IMR-90 (cell line): Measurements from ENCODE around the gene MRAP. TPM values are rescaled to one million over a fixed set of nuclear protein-coding genes. Genes with fewer than 3 reads are reported as not detected.

Experiments
- ATAC-seq: fragments of 200-7000 bp; cut with Tn5 transposase; 2 replicates; pipeline ENCODE4 v1.9.1; 2020; ENCODE audit warnings: low read depth, mild to moderate bottlenecking, moderate library complexity
- Bru-seq: library from RNA; stranded (reverse); fragments of 400-500 nt; gene quantifications from one replicate; lab custom pipeline; 2021; lab: Mats Ljungman, UMichigan
- BruChase-seq, 2 experiments: library from RNA; stranded (reverse); fragments of 400-500 nt; gene quantifications; one replicate each; lab custom pipeline; 2021; lab: Mats Ljungman, UMichigan
- BruUV-seq: library from RNA; stranded (reverse); fragments of 400-500 nt; replicated peaks from 2 replicates; lab custom pipeline; 2021; lab: Mats Ljungman, UMichigan
- CTCF ChIA-PET: fragments of 300-600 bp; formaldehyde crosslinking; extraction: SDS; loops from one replicate; lab custom pipeline; 2021; ENCODE audit warnings: antibody characterized with exemption; lab: Yijun Ruan, JAX
- POLR2A ChIA-PET: fragments of 300-600 bp; sonication (Branson Sonifier 250); formaldehyde crosslinking; loops from one replicate; lab custom pipeline; 2022; ENCODE audit warnings: antibody characterized with exemption; ENCODE audit not compliant: unreplicated experiment; lab: Charles Lee
- DNase-seq: peaks from one replicate; pipeline ENCODE4 v3.0.0; 2013
- H2AFZ ChIP-seq: replicated peaks from 2 replicates; pipeline ENCODE3; 2013; ENCODE audit warnings: low read length, mild to moderate bottlenecking; ENCODE audit not compliant: poor library complexity
- H2AK5ac ChIP-seq: 2 replicates; pipeline ENCODE4 v1.6.1; 2013; ENCODE audit warnings: low read depth, low read length, inconsistent platforms
- H2AK9ac ChIP-seq: replicated peaks from 2 replicates; pipeline ENCODE3; 2013; ENCODE audit warnings: mild to moderate bottlenecking, low read depth, low read length, moderate library complexity; ENCODE audit not compliant: poor library complexity
- H2BK120ac ChIP-seq: 2 replicates; pipeline ENCODE4 v1.6.1; 2013; ENCODE audit warnings: low read depth, low read length, inconsistent platforms
- H2BK15ac ChIP-seq: 3 replicates; pipeline ENCODE4 v1.6.1; 2013; ENCODE audit warnings: low read depth, low read length, inconsistent platforms
- H2BK20ac ChIP-seq: 2 replicates; pipeline ENCODE4 v1.6.1; 2013; ENCODE audit warnings: low read depth, mild to moderate bottlenecking, inconsistent platforms, low read length, moderate library complexity
- H2BK5ac ChIP-seq: 2 replicates; pipeline ENCODE4 v1.6.1; 2013; ENCODE audit warnings: mild to moderate bottlenecking, low read depth, low read length, inconsistent platforms; ENCODE audit not compliant: poor library complexity, severe bottlenecking
- H3K14ac ChIP-seq: replicated peaks from 2 replicates; pipeline ENCODE4 v1.6.1; 2013; ENCODE audit warnings: low read depth, low read length, inconsistent platforms
- H3K18ac ChIP-seq: 2 replicates; pipeline ENCODE4 v1.6.1; 2013; ENCODE audit warnings: low read depth, low read length, control low read depth
- H3K23ac ChIP-seq: 2 replicates; pipeline ENCODE4 v1.6.1; 2013; ENCODE audit warnings: low read depth, low read length, inconsistent platforms
- H3K27ac ChIP-seq: 2 replicates; pipeline ENCODE4 v1.5.1; 2013; ENCODE audit warnings: mild to moderate bottlenecking, control low read depth, low read length; ENCODE audit not compliant: insufficient read depth
- H3K27me3 ChIP-seq: 2 replicates; pipeline ENCODE4 v1.6.1; 2013; ENCODE audit warnings: low read length; ENCODE audit not compliant: control insufficient read depth, insufficient read depth
- H3K36me3 ChIP-seq: 2 replicates; pipeline ENCODE4 v1.6.1; 2013; ENCODE audit warnings: low read length, mixed read lengths; ENCODE audit not compliant: control insufficient read depth, insufficient read depth
- H3K4ac ChIP-seq: 2 replicates; pipeline ENCODE4 v1.6.1; 2013; ENCODE audit warnings: low read depth, low read length, inconsistent platforms
- H3K4me1 ChIP-seq: 2 replicates; pipeline ENCODE4 v1.6.1; 2013; ENCODE audit warnings: low read length, mixed read lengths; ENCODE audit not compliant: control insufficient read depth, insufficient read depth
- H3K4me2 ChIP-seq: 2 replicates; pipeline ENCODE4 v1.6.1; 2013; ENCODE audit warnings: low read depth, mild to moderate bottlenecking, control low read depth, low read length, moderate library complexity
- H3K4me3 ChIP-seq: 2 replicates; pipeline ENCODE4 v1.5.1; 2013; ENCODE audit warnings: low read depth, mild to moderate bottlenecking, control low read depth, low read length, moderate library complexity; ENCODE audit not compliant: insufficient read depth
- H3K56ac ChIP-seq: 2 replicates; pipeline ENCODE4 v1.6.1; 2013; ENCODE audit warnings: low read length, inconsistent platforms; ENCODE audit not compliant: insufficient read depth; ENCODE audit errors: extremely low read depth
- H3K79me1 ChIP-seq, 2 experiments: 2 replicates each; pipeline ENCODE4 v1.6.1; 2013; ENCODE audit warnings: low read length in 2 of 2, inconsistent platforms in 1 of 2, low read depth in 1 of 2
- H3K9ac ChIP-seq: 2 replicates; pipeline ENCODE4 v1.6.1; 2013; ENCODE audit warnings: low read depth, low read length, control low read depth
- H3K9me1 ChIP-seq: 2 replicates; pipeline ENCODE4 v1.6.1; 2013; ENCODE audit warnings: low read length, inconsistent platforms; ENCODE audit not compliant: insufficient read depth
- H3K9me3 ChIP-seq: 2 replicates; pipeline ENCODE4 v1.6.1; 2013; ENCODE audit warnings: low read length; ENCODE audit not compliant: control insufficient read depth, insufficient read depth
- H4K20me1 ChIP-seq: 2 replicates; pipeline ENCODE4 v1.6.1; 2013; ENCODE audit warnings: low read length, inconsistent platforms; ENCODE audit not compliant: insufficient read depth
- H4K5ac ChIP-seq: 2 replicates; pipeline ENCODE4 v1.6.1; 2013; ENCODE audit warnings: mild to moderate bottlenecking, low read depth, low read length, control low read depth
- H4K8ac ChIP-seq, 2 experiments: 2 replicates each; pipeline ENCODE4 v1.6.1; 2013; ENCODE audit warnings: low read depth in 2 of 2, low read length in 2 of 2, control low read depth in 1 of 2, inconsistent platforms in 1 of 2
- H4K91ac ChIP-seq: 2 replicates; pipeline ENCODE4 v1.6.1; 2013; ENCODE audit warnings: low read depth, low read length, inconsistent platforms; ENCODE audit not compliant: insufficient read depth
- BHLHE40 ChIP-seq: fragments of 150-350 bp; IDR thresholded peaks from 2 replicates; pipeline ENCODE4 v1.6.1; 2016; ENCODE audit warnings: mild to moderate bottlenecking, low read depth, low read length
- FOS ChIP-seq: fragments of 150-350 bp; IDR thresholded peaks from 2 replicates; pipeline ENCODE4 v1.6.1; 2016; ENCODE audit warnings: low read depth, low read length
- MAFK ChIP-seq: IDR thresholded peaks from 2 replicates; pipeline ENCODE4 v1.6.1; 2012; ENCODE audit warnings: low read depth, low read length, improper control_type of control experiment
- MAZ ChIP-seq: IDR thresholded peaks from 2 replicates; pipeline ENCODE4 v1.6.1; 2012; ENCODE audit warnings: low read depth, mild to moderate bottlenecking, low read length, improper control_type of control experiment, moderate library complexity, borderline replicate concordance
- MXI1 ChIP-seq: IDR thresholded peaks from 2 replicates; pipeline ENCODE4 v1.6.1; 2012; ENCODE audit warnings: low read depth, mild to moderate bottlenecking, low read length, moderate library complexity, borderline replicate concordance
- NFE2L2 ChIP-seq: fragments of 150-350 bp; IDR thresholded peaks from 2 replicates; pipeline ENCODE4 v1.6.1; 2016; ENCODE audit warnings: low read depth, mild to moderate bottlenecking, low read length
- RFX5 ChIP-seq: IDR thresholded peaks from 2 replicates; pipeline ENCODE4 v1.8.0; 2012; ENCODE audit warnings: low read depth, mild to moderate bottlenecking, low read length, moderate library complexity
- WGBS, 2 experiments: methylation state at CpG; one replicate each; pipeline versions ENCODE4 v1.1.5 to v1.1.7; 2013; ENCODE audit warnings: missing lambda C conversion rate in 2 of 2; ENCODE audit not compliant: insufficient read length in 1 of 2; ENCODE audit errors: extremely low coverage in 2 of 2; 5-methylcytosine and 5-hydroxymethylcytosine counted together
- dilution Hi-C: fragments of 300-500 bp; cut with HindIII; formaldehyde crosslinking; loops from one replicate; pipeline ENCODE4 v1.14.3; 2018; ENCODE audit warnings: low sequenced_read_pairs; ENCODE audit not compliant: unreplicated experiment
- in situ Hi-C: fragments of 300-500 bp; cut with MboI; formaldehyde crosslinking; loops from 3 replicates; pipeline ENCODE4 v1.14.3; 2019; ENCODE audit warnings: low sequenced_read_pairs, inconsistent platforms, mixed read lengths
- intact Hi-C: fragments of 100-400 bp; cut with micrococcal nuclease; formaldehyde crosslinking; loops from 2 replicates; pipeline ENCODE4 v1.10.0; 2022
- long read RNA-seq: library from polyadenylated mRNA; unstranded; transcript quantifications from one replicate; pipeline ENCODE4 v2.0.0, GENCODE V29; 2021; ENCODE audit not compliant: unreplicated experiment
- polyA plus RNA-seq, 3 experiments: library from polyadenylated mRNA; depleted of rRNA; stranded (reverse); fragments of >200 nt; gene quantifications; 2 replicates each; pipeline ENCODE4 v1.2.3, GENCODE V29; 2012; ENCODE audit warnings: low replicate concordance in 1 of 3
- total RNA-seq: library from RNA; depleted of rRNA; stranded (reverse); fragments of >200 nt; gene quantifications from 2 replicates; pipeline ENCODE4 v1.2.3, GENCODE V29; 2012; rRNA removed
- TF ChIP-seq, protein P1 (sequence below): fragments of 150-350 bp; IDR thresholded peaks from 2 replicates; pipeline ENCODE4 v1.6.1; 2017; ENCODE audit warnings: mild to moderate bottlenecking, antibody characterized with exemption, low read length, low read depth
- TF ChIP-seq, protein P2 (sequence below): conservative IDR thresholded peaks from 2 replicates; pipeline ENCODE4 v1.5.1; 2012; ENCODE audit warnings: mild to moderate bottlenecking, low read depth, low read length, improper control_type of control experiment

Gene MRAP
- total RNA-seq (not detected in 2 replicates), polyA plus RNA-seq (2012; rRNA removed) (not detected in 2 replicates), Bru-seq, nascent RNA (not detected), BruChase-seq, experiment 1, labeled RNA remaining after a 6-hour chase (not detected), BruChase-seq, experiment 2, labeled RNA remaining after a 2-hour chase (not detected)
- polyA plus RNA-seq (2012; cell fraction: cytosol; rRNA removed): not detected in 2 replicates
- polyA plus RNA-seq (2012; cell fraction: nucleus; rRNA removed; ENCODE audit: low replicate concordance): not detected in 2 replicates
- long read RNA-seq, partial matches to known transcripts: 0 of 2 reads
- long read RNA-seq, other reads (novel, unspliced or antisense): 2 of 2 reads

DNA sequence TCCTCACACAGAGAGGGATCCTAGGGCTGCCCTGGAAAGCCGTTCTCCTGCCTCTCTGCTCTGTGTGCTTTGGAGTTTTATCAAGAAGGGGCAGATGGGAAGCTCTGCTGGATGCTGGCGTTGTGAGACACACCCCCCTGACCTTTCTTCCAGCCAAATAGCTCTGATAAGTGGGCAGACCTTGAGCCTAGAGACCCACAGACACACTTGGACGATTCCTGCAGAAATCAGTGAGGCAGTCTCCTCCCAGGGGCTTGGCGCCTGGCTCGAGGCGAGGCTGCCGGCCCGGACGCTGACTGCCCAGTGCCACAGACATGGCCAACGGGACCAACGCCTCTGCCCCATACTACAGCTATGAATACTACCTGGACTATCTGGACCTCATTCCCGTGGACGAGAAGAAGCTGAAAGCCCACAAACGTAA is at the start of gene MRAP:
Gene MRAP, plus strand, starts transcription at position 198 of the 424 bp plus-strand sequence. Its CDS starts 117 bp downstream, at position 315.
- Histone ChIP-seq H3K4me1 (peaks cover 2% of the 10 kb centered on the region; the same call in 1 of the 2 replicates), H4K20me1 (no peaks in the 10 kb centered on the region), H2AFZ (no peak within 1 kb of the TSS), H3K4me2 (no peak within 1 kb of the TSS), H2BK120ac (no peak within 1 kb of the TSS), H4K8ac (no peak within 1 kb of the TSS), H2AK5ac (no peak within 1 kb of the TSS), H3K23ac (no peak within 1 kb of the TSS; the same call in 1 of the 2 replicates), H3K27me3 (no peaks in the 10 kb centered on the region), H3K56ac (no peak within 1 kb of the TSS), H2BK15ac (no peak within 1 kb of the TSS), H2BK20ac (no peak within 1 kb of the TSS), H3K14ac (no peak within 1 kb of the TSS), H3K4ac (no peak within 1 kb of the TSS), H3K27ac (no peak within 1 kb of the TSS), H3K4me3 (no peak within 1 kb of the TSS), H3K9ac (no peak within 1 kb of the TSS), H3K18ac (no peak within 1 kb of the TSS), H3K9me1 (peaks cover 9% of the 10 kb centered on the region), H3K9me3 (no peaks in the 10 kb centered on the region), H4K91ac (no peak within 1 kb of the TSS), H3K79me1 (no peaks in the 10 kb centered on the region), H4K5ac (no peak within 1 kb of the TSS), H3K36me3 (peaks cover 8% of the 10 kb centered on the region), H2AK9ac (no peak within 1 kb of the TSS), H2BK5ac (no peak within 1 kb of the TSS)
- TF ChIP-seq, protein P1, sequence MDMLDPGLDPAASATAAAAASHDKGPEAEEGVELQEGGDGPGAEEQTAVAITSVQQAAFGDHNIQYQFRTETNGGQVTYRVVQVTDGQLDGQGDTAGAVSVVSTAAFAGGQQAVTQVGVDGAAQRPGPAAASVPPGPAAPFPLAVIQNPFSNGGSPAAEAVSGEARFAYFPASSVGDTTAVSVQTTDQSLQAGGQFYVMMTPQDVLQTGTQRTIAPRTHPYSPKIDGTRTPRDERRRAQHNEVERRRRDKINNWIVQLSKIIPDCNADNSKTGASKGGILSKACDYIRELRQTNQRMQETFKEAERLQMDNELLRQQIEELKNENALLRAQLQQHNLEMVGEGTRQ: no peak
- TF ChIP-seq RFX5 (no peak), MAFK (no peak), NFE2L2 (no peak), FOS (no peak), BHLHE40 (no peak), MAZ (no peak), MXI1 (no peak)
- TF ChIP-seq, protein P2, sequence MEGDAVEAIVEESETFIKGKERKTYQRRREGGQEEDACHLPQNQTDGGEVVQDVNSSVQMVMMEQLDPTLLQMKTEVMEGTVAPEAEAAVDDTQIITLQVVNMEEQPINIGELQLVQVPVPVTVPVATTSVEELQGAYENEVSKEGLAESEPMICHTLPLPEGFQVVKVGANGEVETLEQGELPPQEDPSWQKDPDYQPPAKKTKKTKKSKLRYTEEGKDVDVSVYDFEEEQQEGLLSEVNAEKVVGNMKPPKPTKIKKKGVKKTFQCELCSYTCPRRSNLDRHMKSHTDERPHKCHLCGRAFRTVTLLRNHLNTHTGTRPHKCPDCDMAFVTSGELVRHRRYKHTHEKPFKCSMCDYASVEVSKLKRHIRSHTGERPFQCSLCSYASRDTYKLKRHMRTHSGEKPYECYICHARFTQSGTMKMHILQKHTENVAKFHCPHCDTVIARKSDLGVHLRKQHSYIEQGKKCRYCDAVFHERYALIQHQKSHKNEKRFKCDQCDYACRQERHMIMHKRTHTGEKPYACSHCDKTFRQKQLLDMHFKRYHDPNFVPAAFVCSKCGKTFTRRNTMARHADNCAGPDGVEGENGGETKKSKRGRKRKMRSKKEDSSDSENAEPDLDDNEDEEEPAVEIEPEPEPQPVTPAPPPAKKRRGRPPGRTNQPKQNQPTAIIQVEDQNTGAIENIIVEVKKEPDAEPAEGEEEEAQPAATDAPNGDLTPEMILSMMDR: no peak
- DNase-seq: no peak
- ChIA-PET CTCF (no interaction called here), POLR2A (no interaction called here)
- ATAC-seq: no peak
- WGBS, 2 experiments: 94% methylated on average over 7 of the region's 14 CpGs; no CpG with 5 or more reads in 1 of the 2 experiments
- dilution Hi-C loops: no loop called here
- in situ Hi-C loops: no loop called here
- intact Hi-C loops: no loop called here
- no TSS peak for BruUV-seq
